CD4-positive, alpha-beta T cell treated with Interleukin-17A for 1 hour (primary cell): ENCODE data around the gene RPS16.

Experiments
- DNase-seq: peaks from one replicate; pipeline ENCODE4 v3.0.0-alpha.2; 2020

The RPS16 gene

GRCh38 chr19:39405958-39406655, 29.6 kb downstream of the RPS16 start:
- DNase-seq, result peak; percentile 96

GRCh38 chr19:39405261-39405957, 30.3 kb downstream of the RPS16 start:
- DNase-seq, result peak; percentile 43

- peak; percentile 99 for DNase-seq
These were observed 32.1 kb downstream of the RPS16 start for GRCh38 chr19:39403331-39404312.

GRCh38 chr19:39402346-39403300, 33.1 kb downstream of the RPS16 start:
- peak; percentile 95 for DNase-seq

GRCh38 chr19:39401549-39402345, 34.0 kb downstream of the RPS16 start:
- DNase-seq, result peak; percentile 93

- DNase-seq, result no peak
These were observed 34.6 kb downstream of the RPS16 start for GRCh38 chr19:39401070-39401548.

GRCh38 chr19:39400061-39400460, 35.7 kb downstream of the RPS16 start:
- DNase-seq, result no peak

GRCh38 chr19:39399668-39400050, 36.1 kb downstream of the RPS16 start:
- DNase-seq, result no peak

- peak; percentile 74 for DNase-seq
These were observed 37.4 kb downstream of the RPS16 start for GRCh38 chr19:39398297-39398864.

- DNase-seq, result peak; percentile 94
These were observed 38.1 kb downstream of the RPS16 start for GRCh38 chr19:39397360-39398296.

GRCh38 chr19:39390751-39391437, 44.9 kb downstream of the RPS16 start, which contains the start of the genes MED29 and PAF1:
Gene MED29 (plus strand): TSS chr19:39391378. CDS start chr19:39391423, 45 bp downstream.
Gene PAF1 (minus strand): TSS chr19:39391106. CDS start chr19:39390864, 242 bp downstream.
- DNase-seq, result peak; percentile 100

GRCh38 chr19:39390451-39390750, 45.3 kb downstream of the RPS16 start:
- peak; percentile 90 for DNase-seq

- DNase-seq, result no peak
These were observed 45.9 kb downstream of the RPS16 start for GRCh38 chr19:39389631-39390414.

GRCh38 chr19:39388657-39389056, 47.1 kb downstream of the RPS16 start:
- DNase-seq, result no peak

GRCh38 chr19:39386557-39386956, 49.2 kb downstream of the RPS16 start:
- DNase-seq, result no peak

GRCh38 chr19:39385629-39386411, 49.9 kb downstream of the RPS16 start:
- no peak for DNase-seq
